ENCODE measurements around the gene AFDN. TPM values are rescaled to one million over a fixed set of nuclear protein-coding genes. Genes with fewer than 3 reads are reported as not detected.
"Not testable (repeated sequence)": the region's sequence is repeated elsewhere in the genome, so short reads cannot be mapped to it uniquely, and the experiment has no call there.

The AFDN gene
- total RNA-seq, 1 donor from 2014 or later: 75.9 TPM

GRCh38 chr6:168000198-168001028 is 173.7 kb downstream of the AFDN start:
- Mint-ChIP-seq H3K4me3 (no peak overlapping the region), H3K27ac (no peak overlapping the region), H3K9me3 (peaks cover 4% of the 10 kb centered on the region), H3K36me3 (ENCODE audit: low read depth) (no peaks in the 10 kb centered on the region), H3K27me3 (ENCODE audit: insufficient read depth) (no peaks in the 10 kb centered on the region), H3K4me1 (ENCODE audit: low read depth) (no peaks in the 10 kb centered on the region)
- DNase-seq (ENCODE audit: low spot score): no peak
- intact Hi-C loops (cut with micrococcal nuclease): no loop called here

- Mint-ChIP-seq H3K27me3 (ENCODE audit: insufficient read depth) (no peaks in the 10 kb centered on the region), H3K9me3 (peaks cover 4% of the 10 kb centered on the region), H3K27ac (no peak overlapping the region), H3K36me3 (ENCODE audit: low read depth) (no peaks in the 10 kb centered on the region), H3K4me3 (no peak overlapping the region), H3K4me1 (ENCODE audit: low read depth) (no peaks in the 10 kb centered on the region)
- no peak for DNase-seq (ENCODE audit: low spot score)
- intact Hi-C loops (cut with micrococcal nuclease): no loop called here
Observed at GRCh38 chr6:168001029-168001332, 174.3 kb downstream of the AFDN start.

GRCh38 chr6:168001514-168001913 is 174.8 kb downstream of the AFDN start:
- H3K27ac Mint-ChIP-seq; H3K4me1 Mint-ChIP-seq (ENCODE audit: low read depth); DNase-seq (ENCODE audit: low spot score); H3K9me3 Mint-ChIP-seq; H3K27me3 Mint-ChIP-seq (ENCODE audit: insufficient read depth); H3K36me3 Mint-ChIP-seq (ENCODE audit: low read depth); intact Hi-C loops (cut with micrococcal nuclease); H3K4me3 Mint-ChIP-seq: not testable (repeated sequence)

- Mint-ChIP-seq H3K27me3 (ENCODE audit: insufficient read depth) (no peaks in the 10 kb centered on the region), H3K9me3 (peaks cover 4% of the 10 kb centered on the region), H3K36me3 (ENCODE audit: low read depth) (no peaks in the 10 kb centered on the region), H3K4me1 (ENCODE audit: low read depth) (no peaks in the 10 kb centered on the region), H3K4me3 (no peak overlapping the region), H3K27ac (no peak overlapping the region)
- intact Hi-C loops (cut with micrococcal nuclease): no loop called here
- no peak for DNase-seq (ENCODE audit: low spot score)
Observed at GRCh38 chr6:168002804-168003203, 176.1 kb downstream of the AFDN start.

GRCh38 chr6:168004023-168004422 is 177.3 kb downstream of the AFDN start:
- Mint-ChIP-seq H3K27me3 (ENCODE audit: insufficient read depth) (no peaks in the 10 kb centered on the region), H3K36me3 (ENCODE audit: low read depth) (no peaks in the 10 kb centered on the region), H3K4me1 (ENCODE audit: low read depth) (no peaks in the 10 kb centered on the region), H3K27ac (no peak overlapping the region), H3K9me3 (peaks cover 4% of the 10 kb centered on the region), H3K4me3 (no peak overlapping the region)
- intact Hi-C loops (cut with micrococcal nuclease): no loop called here
- DNase-seq (ENCODE audit: low spot score): no peak

- DNase-seq (ENCODE audit: low spot score): no peak
- no peak overlapping the region for H3K27ac Mint-ChIP-seq
- no peak overlapping the region for H3K4me3 Mint-ChIP-seq
- H3K9me3 Mint-ChIP-seq: peaks cover 9% of the 10 kb centered on the region
- intact Hi-C loops (cut with micrococcal nuclease): no loop called here
- H3K4me1 Mint-ChIP-seq (ENCODE audit: low read depth): no peaks in the 10 kb centered on the region
- no peaks in the 10 kb centered on the region for H3K36me3 Mint-ChIP-seq (ENCODE audit: low read depth)
- H3K27me3 Mint-ChIP-seq (ENCODE audit: insufficient read depth): no peaks in the 10 kb centered on the region
Observed at GRCh38 chr6:168004945-168005344, 178.2 kb downstream of the AFDN start.

GRCh38 chr6:168005796-168006195 is 179.1 kb downstream of the AFDN start:
- Mint-ChIP-seq H3K27me3 (ENCODE audit: insufficient read depth) (no peaks in the 10 kb centered on the region), H3K36me3 (ENCODE audit: low read depth) (no peaks in the 10 kb centered on the region), H3K27ac (no peak overlapping the region), H3K9me3 (peaks cover 14% of the 10 kb centered on the region), H3K4me1 (ENCODE audit: low read depth) (no peaks in the 10 kb centered on the region), H3K4me3 (no peak overlapping the region)
- intact Hi-C loops (cut with micrococcal nuclease): no loop called here
- DNase-seq (ENCODE audit: low spot score): no peak

- H3K27ac Mint-ChIP-seq: no peak overlapping the region
- no peak for DNase-seq (ENCODE audit: low spot score)
- peaks cover 26% of the 10 kb centered on the region for H3K9me3 Mint-ChIP-seq
- no peaks in the 10 kb centered on the region for H3K36me3 Mint-ChIP-seq (ENCODE audit: low read depth)
- intact Hi-C loops (cut with micrococcal nuclease): no loop called here
- no peak overlapping the region for H3K4me3 Mint-ChIP-seq
- H3K4me1 Mint-ChIP-seq (ENCODE audit: low read depth): no peaks in the 10 kb centered on the region
- H3K27me3 Mint-ChIP-seq (ENCODE audit: insufficient read depth): no peaks in the 10 kb centered on the region
Observed at GRCh38 chr6:168007592-168008338, 181.1 kb downstream of the AFDN start.

- H3K9me3 Mint-ChIP-seq: peaks cover 30% of the 10 kb centered on the region
- no peak for DNase-seq (ENCODE audit: low spot score)
- no peaks in the 10 kb centered on the region for H3K27me3 Mint-ChIP-seq (ENCODE audit: insufficient read depth)
- H3K36me3 Mint-ChIP-seq (ENCODE audit: low read depth): no peaks in the 10 kb centered on the region
- no peaks in the 10 kb centered on the region for H3K4me1 Mint-ChIP-seq (ENCODE audit: low read depth)
- H3K4me3 Mint-ChIP-seq: no peak overlapping the region
- intact Hi-C loops (cut with micrococcal nuclease): no loop called here
- H3K27ac Mint-ChIP-seq: no peak overlapping the region
Observed at GRCh38 chr6:168009331-168009730, 182.6 kb downstream of the AFDN start.

GRCh38 chr6:168011291-168011690 is 184.6 kb downstream of the AFDN start:
- no peak overlapping the region for H3K4me3 Mint-ChIP-seq
- no peaks in the 10 kb centered on the region for H3K27me3 Mint-ChIP-seq (ENCODE audit: insufficient read depth)
- no peak for DNase-seq (ENCODE audit: low spot score)
- H3K9me3 Mint-ChIP-seq: peaks cover 33% of the 10 kb centered on the region
- no peaks in the 10 kb centered on the region for H3K4me1 Mint-ChIP-seq (ENCODE audit: low read depth)
- intact Hi-C loops (cut with micrococcal nuclease): no loop called here
- H3K27ac Mint-ChIP-seq: no peak overlapping the region
- H3K36me3 Mint-ChIP-seq (ENCODE audit: low read depth): no peaks in the 10 kb centered on the region

GRCh38 chr6:168012431-168013249 is 185.9 kb downstream of the AFDN start:
- H3K27ac Mint-ChIP-seq: no peak overlapping the region
- no peak for DNase-seq (ENCODE audit: low spot score)

GRCh38 chr6:168013250-168013915 is 186.7 kb downstream of the AFDN start:
- no peaks in the 10 kb centered on the region for H3K4me1 Mint-ChIP-seq (ENCODE audit: low read depth)
- no peaks in the 10 kb centered on the region for H3K27me3 Mint-ChIP-seq (ENCODE audit: insufficient read depth)
- H3K9me3 Mint-ChIP-seq: peaks cover 33% of the 10 kb centered on the region
- no peak overlapping the region for H3K4me3 Mint-ChIP-seq
- H3K36me3 Mint-ChIP-seq (ENCODE audit: low read depth): no peaks in the 10 kb centered on the region
- H3K27ac Mint-ChIP-seq: no peak overlapping the region
- no peak for DNase-seq (ENCODE audit: low spot score)
- intact Hi-C loops (cut with micrococcal nuclease): no loop called here

More at GRCh38 chr6:168012431-168013249, 185.9 kb downstream of the AFDN start:
- Mint-ChIP-seq H3K36me3 (ENCODE audit: low read depth) (no peaks in the 10 kb centered on the region), H3K4me3 (no peak overlapping the region), H3K9me3 (peaks cover 33% of the 10 kb centered on the region), H3K4me1 (ENCODE audit: low read depth) (no peaks in the 10 kb centered on the region), H3K27me3 (ENCODE audit: insufficient read depth) (no peaks in the 10 kb centered on the region)
- intact Hi-C loops (cut with micrococcal nuclease): no loop called here
